Neural progenitor cell (in vitro differentiated cells): ENCODE data around the gene SQOR. TPM values are rescaled to one million over a fixed set of nuclear protein-coding genes. Genes with fewer than 3 reads are reported as not detected.
A peak's percentile ranks its signal among the peaks of the same experiment; 100 is the strongest.

ENCODE experiments used
- DNase-seq: peaks from one replicate; pipeline ENCODE4 v3.0.0-alpha.2; 2016; ENCODE audit warnings: low spot score
- H2AFZ ChIP-seq: fragments of 200-600 bp; sonication (generic); replicated peaks from 2 replicates; pipeline ENCODE4 v1.6.1; 2016; ENCODE audit warnings: antibody characterized with exemption
- H3F3A ChIP-seq: fragments of 200-600 bp; sonication (generic); 2 replicates; pipeline ENCODE4 v1.6.1; 2016; ENCODE audit warnings: antibody characterized with exemption, low read depth
- H3K27ac ChIP-seq: fragments of 200-600 bp; sonication (generic); 2 replicates; pipeline ENCODE4 v1.5.1; 2016; ENCODE audit warnings: mild to moderate bottlenecking
- H3K27me3 ChIP-seq: fragments of 200-600 bp; sonication (generic); 2 replicates; pipeline ENCODE4 v1.6.1; 2016; ENCODE audit warnings: mild to moderate bottlenecking, moderate library complexity
- H3K36me3 ChIP-seq: fragments of 200-600 bp; sonication (generic); 2 replicates; pipeline ENCODE4 v1.5.1; 2016
- H3K4me1 ChIP-seq: fragments of 200-600 bp; sonication (generic); 2 replicates; pipeline ENCODE4 v1.6.1; 2016; ENCODE audit warnings: mixed run types
- H3K4me2 ChIP-seq: fragments of 200-600 bp; sonication (generic); 2 replicates; pipeline ENCODE4 v1.6.1; 2016
- H3K4me3 ChIP-seq: fragments of 200-600 bp; sonication (generic); 2 replicates; pipeline ENCODE4 v1.5.1; 2016
- H3K79me2 ChIP-seq: fragments of 200-600 bp; sonication (generic); 2 replicates; pipeline ENCODE4 v1.6.1; 2016; ENCODE audit warnings: low read depth
- H3K9ac ChIP-seq: fragments of 200-600 bp; sonication (generic); 2 replicates; pipeline ENCODE4 v1.6.1; 2016
- H3K9me3 ChIP-seq: fragments of 200-600 bp; sonication (generic); 2 replicates; pipeline ENCODE4 v1.5.1; 2016; ENCODE audit warnings: low read depth
- H4K20me1 ChIP-seq: fragments of 200-600 bp; sonication (generic); 2 replicates; pipeline ENCODE4 v1.6.1; 2016; ENCODE audit warnings: low read depth
- H3K27ac Mint-ChIP-seq: 3 replicates; pipeline ENCODE4 v1.8.0; 2021; ENCODE audit warnings: mixed read lengths
- H3K27me3 Mint-ChIP-seq: 2 replicates; pipeline ENCODE4 v1.8.0; 2022; ENCODE audit warnings: low read depth, mild to moderate bottlenecking, inconsistent platforms, moderate library complexity, mixed read lengths; ENCODE audit not compliant: insufficient read depth
- H3K36me3 Mint-ChIP-seq: 3 replicates; pipeline ENCODE4 v1.8.0; 2021; ENCODE audit warnings: mixed read lengths
- H3K4me1 Mint-ChIP-seq: 3 replicates; pipeline ENCODE4 v1.8.0; 2021; ENCODE audit warnings: mixed read lengths
- H3K4me3 Mint-ChIP-seq: 3 replicates; pipeline ENCODE4 v1.8.0; 2021; ENCODE audit warnings: mild to moderate bottlenecking, moderate library complexity, mixed read lengths
- H3K9me3 Mint-ChIP-seq: 3 replicates; pipeline ENCODE4 v1.8.0; 2020; ENCODE audit warnings: mixed read lengths
- CTCF ChIP-seq: fragments of 200-600 bp; sonication (generic); IDR thresholded peaks from 2 replicates; pipeline ENCODE4 v1.5.1; 2017; ENCODE audit warnings: antibody characterized with exemption, mild to moderate bottlenecking
- EZH2 ChIP-seq: fragments of 200-600 bp; sonication (generic); IDR thresholded peaks from 2 replicates; pipeline ENCODE4 v1.6.1; 2017; ENCODE audit warnings: antibody characterized with exemption, mild to moderate bottlenecking, moderate library complexity
- EZH2phosphoT487 ChIP-seq: fragments of 200-600 bp; sonication (generic); IDR thresholded peaks from 2 replicates; pipeline ENCODE4 v1.6.1; 2017; ENCODE audit warnings: antibody characterized with exemption
- total RNA-seq: library from RNA; depleted of rRNA; stranded (reverse); fragments of >200 nt; gene quantifications from 2 replicates; pipeline ENCODE4 v1.2.3, GENCODE V29; 2015; ENCODE audit warnings: low replicate concordance

Gene SQOR
- total RNA-seq, 1 donor from 2014 or later = 0.73 TPM

- Histone ChIP-seq H3K4me2 (no peak overlapping the region), H3F3A (peaks cover 4% of the 10 kb centered on the region), H3K4me3 (no peak overlapping the region), H3K9ac (no peak overlapping the region), H3K79me2 (peaks cover 8% of the 10 kb centered on the region), H3K27me3 (no peaks in the 10 kb centered on the region), H3K27ac (no peak overlapping the region), H3K9me3 (no peaks in the 10 kb centered on the region), H4K20me1 (peaks cover 4% of the 10 kb centered on the region), H3K4me1 (no peaks in the 10 kb centered on the region), H2AFZ (no peak overlapping the region), H3K36me3 (peaks cover 7% of the 10 kb centered on the region)
- Mint-ChIP-seq H3K9me3 (no peaks in the 10 kb centered on the region), H3K27me3 (no peaks in the 10 kb centered on the region), H3K4me1 (no peaks in the 10 kb centered on the region), H3K36me3 (peaks cover 10% of the 10 kb centered on the region), H3K27ac (no peak overlapping the region), H3K4me3 (no peak overlapping the region)
- no peak for DNase-seq
- TF ChIP-seq CTCF (no peak), EZH2phosphoT487 (no peak), EZH2 (no peak)
Observed at GRCh38 chr15:45606413-45606812, 28.4 kb upstream of the SQOR start.

- no peak for TF ChIP-seq EZH2
- TF ChIP-seq EZH2phosphoT487 = no peak
- TF ChIP-seq CTCF = no peak
- Histone ChIP-seq H2AFZ (no peak overlapping the region), H3K9ac (no peak overlapping the region), H3K4me1 (no peaks in the 10 kb centered on the region), H3K79me2 (peaks cover 6% of the 10 kb centered on the region), H4K20me1 (peaks cover 4% of the 10 kb centered on the region), H3K27me3 (no peaks in the 10 kb centered on the region), H3F3A (peaks cover 4% of the 10 kb centered on the region), H3K36me3 (peaks cover 7% of the 10 kb centered on the region), H3K4me2 (no peak overlapping the region), H3K4me3 (no peak overlapping the region), H3K9me3 (no peaks in the 10 kb centered on the region), H3K27ac (no peak overlapping the region)
- H3K27me3 Mint-ChIP-seq = no peaks in the 10 kb centered on the region
- no peak for DNase-seq
- no peaks in the 10 kb centered on the region for H3K9me3 Mint-ChIP-seq
- H3K36me3 Mint-ChIP-seq = peaks cover 10% of the 10 kb centered on the region
- no peak overlapping the region for H3K4me3 Mint-ChIP-seq
- no peaks in the 10 kb centered on the region for H3K4me1 Mint-ChIP-seq
- H3K27ac Mint-ChIP-seq = no peak overlapping the region
Observed at GRCh38 chr15:45606841-45607240, 28.0 kb upstream of the SQOR start.

- H3K36me3 ChIP-seq = peaks cover 3% of the 10 kb centered on the region
- DNase-seq = peak; percentile 33
- no peaks in the 10 kb centered on the region for H3K4me1 Mint-ChIP-seq
- H3K9me3 ChIP-seq = no peaks in the 10 kb centered on the region
- no peak overlapping the region for H2AFZ ChIP-seq
- no peaks in the 10 kb centered on the region for H4K20me1 ChIP-seq
- H3K9ac ChIP-seq = no peak overlapping the region
- H3K4me2 ChIP-seq = no peak overlapping the region
- H3K27me3 ChIP-seq = no peaks in the 10 kb centered on the region
- no peak for TF ChIP-seq EZH2
- TF ChIP-seq CTCF = peak; percentile 60
- no peak for TF ChIP-seq EZH2phosphoT487
- no peak overlapping the region for H3K4me3 Mint-ChIP-seq
- H3K79me2 ChIP-seq = no peaks in the 10 kb centered on the region
- H3K27ac ChIP-seq = no peak overlapping the region
- no peaks in the 10 kb centered on the region for H3K4me1 ChIP-seq
- no peak overlapping the region for H3K27ac Mint-ChIP-seq
- peaks cover 6% of the 10 kb centered on the region for H3K36me3 Mint-ChIP-seq
- no peaks in the 10 kb centered on the region for H3K27me3 Mint-ChIP-seq
- peaks cover 4% of the 10 kb centered on the region for H3F3A ChIP-seq
- H3K4me3 ChIP-seq = no peak overlapping the region
- no peaks in the 10 kb centered on the region for H3K9me3 Mint-ChIP-seq
Observed at GRCh38 chr15:45611305-45611704, 23.5 kb upstream of the SQOR start.
